ENCODE data around the gene AKIRIN1. TPM values are rescaled to one million over a fixed set of nuclear protein-coding genes. Genes with fewer than 3 reads are reported as not detected.

AKIRIN1 gene
- polyA plus RNA-seq, 1 of the 3 experiments (the other 2 are of a cell fraction) = 37.0 TPM

DNA sequence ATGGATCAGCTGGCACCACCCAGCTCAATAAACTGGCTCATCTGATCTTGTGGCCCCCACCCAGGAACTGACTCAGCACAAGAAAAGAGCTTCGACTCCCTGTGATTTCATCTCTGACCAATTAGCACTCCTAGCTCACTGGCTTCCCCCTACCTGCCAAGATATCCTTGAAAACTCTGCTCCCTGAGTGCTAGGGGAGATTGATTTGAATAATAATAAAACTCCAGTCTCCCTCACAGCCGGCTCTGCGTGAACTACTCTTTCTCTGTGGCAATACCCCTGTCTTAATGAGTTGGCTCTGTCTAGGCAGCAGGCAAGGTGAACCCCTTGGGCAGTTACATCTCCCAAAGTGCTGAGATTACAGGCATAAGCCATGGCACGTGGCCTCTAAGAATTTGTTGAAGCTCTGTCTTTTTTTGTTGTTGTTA, 37.6 kb upstream of the AKIRIN1 start:
- H2AFZ ChIP-seq (ENCODE audit: low read depth) = no peak overlapping the region
- H3K4me1 ChIP-seq (ENCODE audit: control insufficient read depth in 1 of 2, insufficient read depth in 2 of 2, low read depth in 1 of 2, low read length in 1 of 2) = no peaks in the 10 kb centered on the region
- no peaks in the 10 kb centered on the region for H3K9me3 ChIP-seq
- H3K36me3 ChIP-seq (replicated peaks in 1 of 2; ENCODE audit: control insufficient read depth in 1 of 2, insufficient read depth in 2 of 2, low read length in 1 of 2) = no peaks in the 10 kb centered on the region
- no peak overlapping the region for H3K4me3 ChIP-seq (ENCODE audit: low read depth in 2 of 2, low read length in 1 of 2)
- ChIA-PET POLR2A (no interaction called here), CTCF (interaction anchor here (0.9 kb wide), 1 partner anchor 231 kb away, joined by 3 read pairs; no protein-coding TSS in a partner anchor)
- no peak overlapping the region for H3K27ac ChIP-seq (ENCODE audit: low read depth in 2 of 2, low read length in 1 of 2)
- H3K9ac ChIP-seq = no peak overlapping the region
- no peaks in the 10 kb centered on the region for H4K20me1 ChIP-seq (ENCODE audit: insufficient read depth)
- H3K9me2 ChIP-seq = no peaks in the 10 kb centered on the region
- 32% methylated on average over 4 of the region's 4 CpGs for WGBS (ENCODE audit: low lambda C conversion rate)
- H3K4me2 ChIP-seq = no peak overlapping the region
- no peaks in the 10 kb centered on the region for H3K79me2 ChIP-seq (ENCODE audit: insufficient read depth)
- TF ChIP-seq RCOR1 (IDR thresholded peaks at IDR 0.05; ENCODE audit: low read length) = no peak
- TF ChIP-seq GATA2 (CRISPR knock-in tag; IDR thresholded peaks at IDR 0.05) = no peak
- TF ChIP-seq, protein P1, sequence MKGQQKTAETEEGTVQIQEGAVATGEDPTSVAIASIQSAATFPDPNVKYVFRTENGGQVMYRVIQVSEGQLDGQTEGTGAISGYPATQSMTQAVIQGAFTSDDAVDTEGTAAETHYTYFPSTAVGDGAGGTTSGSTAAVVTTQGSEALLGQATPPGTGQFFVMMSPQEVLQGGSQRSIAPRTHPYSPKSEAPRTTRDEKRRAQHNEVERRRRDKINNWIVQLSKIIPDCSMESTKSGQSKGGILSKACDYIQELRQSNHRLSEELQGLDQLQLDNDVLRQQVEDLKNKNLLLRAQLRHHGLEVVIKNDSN (IDR thresholded peaks at IDR 0.05; ENCODE audit: borderline replicate concordance, low read depth) = no peak
- TF ChIP-seq, protein P2, sequence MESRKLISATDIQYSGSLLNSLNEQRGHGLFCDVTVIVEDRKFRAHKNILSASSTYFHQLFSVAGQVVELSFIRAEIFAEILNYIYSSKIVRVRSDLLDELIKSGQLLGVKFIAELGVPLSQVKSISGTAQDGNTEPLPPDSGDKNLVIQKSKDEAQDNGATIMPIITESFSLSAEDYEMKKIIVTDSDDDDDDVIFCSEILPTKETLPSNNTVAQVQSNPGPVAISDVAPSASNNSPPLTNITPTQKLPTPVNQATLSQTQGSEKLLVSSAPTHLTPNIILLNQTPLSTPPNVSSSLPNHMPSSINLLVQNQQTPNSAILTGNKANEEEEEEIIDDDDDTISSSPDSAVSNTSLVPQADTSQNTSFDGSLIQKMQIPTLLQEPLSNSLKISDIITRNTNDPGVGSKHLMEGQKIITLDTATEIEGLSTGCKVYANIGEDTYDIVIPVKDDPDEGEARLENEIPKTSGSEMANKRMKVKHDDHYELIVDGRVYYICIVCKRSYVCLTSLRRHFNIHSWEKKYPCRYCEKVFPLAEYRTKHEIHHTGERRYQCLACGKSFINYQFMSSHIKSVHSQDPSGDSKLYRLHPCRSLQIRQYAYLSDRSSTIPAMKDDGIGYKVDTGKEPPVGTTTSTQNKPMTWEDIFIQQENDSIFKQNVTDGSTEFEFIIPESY (IDR thresholded peaks at IDR 0.05; ENCODE audit: borderline replicate concordance, low read depth) = no peak
- TF ChIP-seq, protein P3, sequence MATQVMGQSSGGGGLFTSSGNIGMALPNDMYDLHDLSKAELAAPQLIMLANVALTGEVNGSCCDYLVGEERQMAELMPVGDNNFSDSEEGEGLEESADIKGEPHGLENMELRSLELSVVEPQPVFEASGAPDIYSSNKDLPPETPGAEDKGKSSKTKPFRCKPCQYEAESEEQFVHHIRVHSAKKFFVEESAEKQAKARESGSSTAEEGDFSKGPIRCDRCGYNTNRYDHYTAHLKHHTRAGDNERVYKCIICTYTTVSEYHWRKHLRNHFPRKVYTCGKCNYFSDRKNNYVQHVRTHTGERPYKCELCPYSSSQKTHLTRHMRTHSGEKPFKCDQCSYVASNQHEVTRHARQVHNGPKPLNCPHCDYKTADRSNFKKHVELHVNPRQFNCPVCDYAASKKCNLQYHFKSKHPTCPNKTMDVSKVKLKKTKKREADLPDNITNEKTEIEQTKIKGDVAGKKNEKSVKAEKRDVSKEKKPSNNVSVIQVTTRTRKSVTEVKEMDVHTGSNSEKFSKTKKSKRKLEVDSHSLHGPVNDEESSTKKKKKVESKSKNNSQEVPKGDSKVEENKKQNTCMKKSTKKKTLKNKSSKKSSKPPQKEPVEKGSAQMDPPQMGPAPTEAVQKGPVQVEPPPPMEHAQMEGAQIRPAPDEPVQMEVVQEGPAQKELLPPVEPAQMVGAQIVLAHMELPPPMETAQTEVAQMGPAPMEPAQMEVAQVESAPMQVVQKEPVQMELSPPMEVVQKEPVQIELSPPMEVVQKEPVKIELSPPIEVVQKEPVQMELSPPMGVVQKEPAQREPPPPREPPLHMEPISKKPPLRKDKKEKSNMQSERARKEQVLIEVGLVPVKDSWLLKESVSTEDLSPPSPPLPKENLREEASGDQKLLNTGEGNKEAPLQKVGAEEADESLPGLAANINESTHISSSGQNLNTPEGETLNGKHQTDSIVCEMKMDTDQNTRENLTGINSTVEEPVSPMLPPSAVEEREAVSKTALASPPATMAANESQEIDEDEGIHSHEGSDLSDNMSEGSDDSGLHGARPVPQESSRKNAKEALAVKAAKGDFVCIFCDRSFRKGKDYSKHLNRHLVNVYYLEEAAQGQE (IDR thresholded peaks at IDR 0.05; ENCODE audit: low read depth, low read length) = no peak
- TF ChIP-seq YY1 (IDR thresholded peaks at IDR 0.05; ENCODE audit: low read depth) = no peak
- TF ChIP-seq CTCF (IDR thresholded peaks at IDR 0.05) = no peak
- no peak for TF ChIP-seq RAD21 (IDR thresholded peaks at IDR 0.05; ENCODE audit: low read length)
- TF ChIP-seq, protein P4, sequence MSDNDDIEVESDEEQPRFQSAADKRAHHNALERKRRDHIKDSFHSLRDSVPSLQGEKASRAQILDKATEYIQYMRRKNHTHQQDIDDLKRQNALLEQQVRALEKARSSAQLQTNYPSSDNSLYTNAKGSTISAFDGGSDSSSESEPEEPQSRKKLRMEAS (IDR thresholded peaks at IDR 0.05; ENCODE audit: low read depth) = no peak
- TF ChIP-seq ELF1 (IDR thresholded peaks at IDR 0.05) = no peak
- TF ChIP-seq USF2 (IDR thresholded peaks at IDR 0.05; ENCODE audit: borderline replicate concordance, low read depth, low read length) = no peak
- no peak for TF ChIP-seq POLR2AphosphoS5 (IDR thresholded peaks at IDR 0.05; ENCODE audit: low read depth, low read length)
- TF ChIP-seq SMC3 (IDR thresholded peaks at IDR 0.05; ENCODE audit: low read depth, low read length) = no peak
- no peak for TF ChIP-seq MXI1 (IDR thresholded peaks at IDR 0.05; ENCODE audit: low read depth, low read length)
- no peak for TF ChIP-seq IRF3 (IDR thresholded peaks at IDR 0.05; ENCODE audit: low read depth, low read length)
- no peak for TF ChIP-seq FOSL2 (IDR thresholded peaks at IDR 0.05; ENCODE audit: borderline replicate concordance, low read depth)
- no peak for TF ChIP-seq NFIC (IDR thresholded peaks at IDR 0.05; ENCODE audit: borderline replicate concordance)
- DNase-seq = no peak
- H3K27me3 ChIP-seq (ENCODE audit: insufficient read depth) = no peaks in the 10 kb centered on the region
- H3F3A ChIP-seq (replicated peaks; ENCODE audit: insufficient read depth) = no peaks in the 10 kb centered on the region
